Measurements from ENCODE around the gene SLC5A2. TPM values are rescaled to one million over a fixed set of nuclear protein-coding genes. Genes with fewer than 3 reads are reported as not detected.

SLC5A2 gene
- total RNA-seq, 1 experiment from 2014 or later, result 1.6 TPM

GRCh38 chr16:31530405-31530804 is 47.5 kb downstream of the SLC5A2 start:
- Mint-ChIP-seq H3K4me1 (ENCODE audit: low read depth, unreplicated experiment) (no peaks in the 10 kb centered on the region), H3K27me3 (ENCODE audit: unreplicated experiment) (peaks cover 20% of the 10 kb centered on the region), H3K36me3 (ENCODE audit: insufficient read depth, unreplicated experiment) (no peaks in the 10 kb centered on the region), H3K27ac (ENCODE audit: unreplicated experiment) (no peak overlapping the region), H3K4me3 (ENCODE audit: low read depth, unreplicated experiment) (no peak overlapping the region), H3K9me3 (ENCODE audit: low read depth, unreplicated experiment) (no peaks in the 10 kb centered on the region)
- no peak for DNase-seq
- CTCF ChIA-PET, result no interaction called here
- intact Hi-C loops (cut with micrococcal nuclease; ENCODE audit: unreplicated experiment), result loop anchor here (10.0 kb wide), 1 partner anchor 84 kb away; no protein-coding TSS in a partner anchor
- TF ChIP-seq CTCF (IDR thresholded peaks at IDR 0.05; ENCODE audit: unreplicated experiment), result no peak
- no TSS peak for BruUV-seq (replicated peaks)

GRCh38 chr16:31531096-31531495 is 48.2 kb downstream of the SLC5A2 start:
- H3K27me3 Mint-ChIP-seq (ENCODE audit: unreplicated experiment), result peaks cover 20% of the 10 kb centered on the region
- no peak for TF ChIP-seq CTCF (IDR thresholded peaks at IDR 0.05; ENCODE audit: unreplicated experiment)
- H3K36me3 Mint-ChIP-seq (ENCODE audit: insufficient read depth, unreplicated experiment), result no peaks in the 10 kb centered on the region
- H3K27ac Mint-ChIP-seq (ENCODE audit: unreplicated experiment), result no peak overlapping the region
- CTCF ChIA-PET, result no interaction called here
- no TSS peak for BruUV-seq (replicated peaks)
- H3K9me3 Mint-ChIP-seq (ENCODE audit: low read depth, unreplicated experiment), result no peaks in the 10 kb centered on the region
- intact Hi-C loops (cut with micrococcal nuclease; ENCODE audit: unreplicated experiment), result loop anchor here (10.0 kb wide), 1 partner anchor 84 kb away; no protein-coding TSS in a partner anchor
- H3K4me1 Mint-ChIP-seq (ENCODE audit: low read depth, unreplicated experiment), result no peaks in the 10 kb centered on the region
- no peak for DNase-seq
- H3K4me3 Mint-ChIP-seq (ENCODE audit: low read depth, unreplicated experiment), result no peak overlapping the region

- intact Hi-C loops (cut with micrococcal nuclease; ENCODE audit: unreplicated experiment), result loop anchor here (10.0 kb wide), 1 partner anchor 83 kb away; no protein-coding TSS in a partner anchor
- BruUV-seq (replicated peaks), result no TSS peak
- Mint-ChIP-seq H3K9me3 (ENCODE audit: low read depth, unreplicated experiment) (no peaks in the 10 kb centered on the region), H3K27me3 (ENCODE audit: unreplicated experiment) (peaks cover 20% of the 10 kb centered on the region), H3K4me1 (ENCODE audit: low read depth, unreplicated experiment) (no peaks in the 10 kb centered on the region), H3K27ac (ENCODE audit: unreplicated experiment) (no peak overlapping the region), H3K4me3 (ENCODE audit: low read depth, unreplicated experiment) (no peak overlapping the region), H3K36me3 (ENCODE audit: insufficient read depth, unreplicated experiment) (no peaks in the 10 kb centered on the region)
- CTCF ChIA-PET, result no interaction called here
- DNase-seq, result no peak
- no peak for TF ChIP-seq CTCF (IDR thresholded peaks at IDR 0.05; ENCODE audit: unreplicated experiment)
These were observed 49.2 kb downstream of the SLC5A2 start for GRCh38 chr16:31532120-31532519.

GRCh38 chr16:31532896-31533295 is 50.0 kb downstream of the SLC5A2 start:
- intact Hi-C loops (cut with micrococcal nuclease; ENCODE audit: unreplicated experiment), result loop anchor here (10.0 kb wide), 1 partner anchor 82 kb away; no protein-coding TSS in a partner anchor
- no peak for TF ChIP-seq CTCF (IDR thresholded peaks at IDR 0.05; ENCODE audit: unreplicated experiment)
- H3K36me3 Mint-ChIP-seq (ENCODE audit: insufficient read depth, unreplicated experiment), result no peaks in the 10 kb centered on the region
- DNase-seq, result no peak
- CTCF ChIA-PET, result no interaction called here
- H3K4me3 Mint-ChIP-seq (ENCODE audit: low read depth, unreplicated experiment), result no peak overlapping the region
- no TSS peak for BruUV-seq (replicated peaks)
- H3K4me1 Mint-ChIP-seq (ENCODE audit: low read depth, unreplicated experiment), result no peaks in the 10 kb centered on the region
- H3K27ac Mint-ChIP-seq (ENCODE audit: unreplicated experiment), result no peak overlapping the region
- peaks cover 14% of the 10 kb centered on the region for H3K27me3 Mint-ChIP-seq (ENCODE audit: unreplicated experiment)
- H3K9me3 Mint-ChIP-seq (ENCODE audit: low read depth, unreplicated experiment), result no peaks in the 10 kb centered on the region
